PC-9 (cell line): ENCODE measurements around the gene APOBEC2. TPM values are rescaled to one million over a fixed set of nuclear protein-coding genes. Genes with fewer than 3 reads are reported as not detected.
A peak's percentile ranks its signal among the peaks of the same experiment; 100 is the strongest.
"Not testable (repeated sequence)": the region's sequence is repeated elsewhere in the genome, so short reads cannot be mapped to it uniquely, and the experiment has no call there.

Experiments
- Bru-seq: library from RNA; stranded (reverse); fragments of 400-500 nt; gene quantifications from one replicate; lab custom pipeline; 2021; lab: Mats Ljungman, UMichigan
- BruChase-seq, 2 experiments: library from RNA; stranded (reverse); fragments of 400-500 nt; gene quantifications; one replicate each; lab custom pipeline; 2021; lab: Mats Ljungman, UMichigan
- BruUV-seq: library from RNA; stranded (reverse); fragments of 400-500 nt; replicated peaks from 2 replicates; lab custom pipeline; 2021; lab: Mats Ljungman, UMichigan
- CTCF ChIA-PET: fragments of 300-600 bp; sonication (Branson Sonifier 250); formaldehyde crosslinking; loops from one replicate; lab custom pipeline; 2022; ENCODE audit warnings: antibody characterized with exemption; lab: Charles Lee
- POLR2A ChIA-PET: fragments of 300-600 bp; sonication (Branson Sonifier 250); formaldehyde crosslinking; loops from one replicate; lab custom pipeline; 2022; ENCODE audit warnings: antibody characterized with exemption; ENCODE audit not compliant: unreplicated experiment; lab: Charles Lee
- DNase-seq, 2 experiments: peaks; one replicate each; pipeline versions ENCODE4 v3.0.0 to v3.0.0-alpha.2; 2015 to 2022; ENCODE audit warnings: mixed read lengths in 1 of 2
- H2AFZ ChIP-seq: fragments of 200-600 bp; sonication (generic); 2 replicates; pipeline ENCODE4 v1.8.1; 2017; ENCODE audit warnings: antibody characterized with exemption
- H3F3A ChIP-seq: fragments of 200-600 bp; sonication (generic); 2 replicates; pipeline ENCODE4 v1.8.1; 2017; ENCODE audit warnings: antibody characterized with exemption, mild to moderate bottlenecking, low read depth; ENCODE audit not compliant: insufficient read depth
- H3K27ac ChIP-seq: fragments of 200-600 bp; sonication (generic); 2 replicates; pipeline ENCODE4 v1.6.1; 2016; ENCODE audit warnings: mixed run types
- H3K27me3 ChIP-seq: fragments of 200-600 bp; sonication (generic); 2 replicates; pipeline ENCODE4 v1.6.1; 2016; ENCODE audit warnings: low read depth, mixed run types; ENCODE audit not compliant: insufficient read depth
- H3K36me3 ChIP-seq: fragments of 200-600 bp; sonication (generic); 2 replicates; pipeline ENCODE4 v1.6.1; 2016; ENCODE audit warnings: low read depth, mixed run types
- H3K4me1 ChIP-seq: fragments of 200-600 bp; sonication (generic); replicated peaks from 2 replicates; pipeline ENCODE4 v1.6.1; 2016; ENCODE audit warnings: mixed run types; ENCODE audit not compliant: insufficient read depth
- H3K4me2 ChIP-seq: fragments of 200-600 bp; sonication (generic); 2 replicates; pipeline ENCODE4 v1.6.1; 2017; ENCODE audit warnings: mixed run types
- H3K4me3 ChIP-seq: fragments of 200-600 bp; sonication (generic); 2 replicates; pipeline ENCODE4 v1.6.1; 2016; ENCODE audit warnings: mixed run types
- H3K79me2 ChIP-seq: fragments of 200-600 bp; sonication (generic); 2 replicates; pipeline ENCODE4 v1.6.1; 2017; ENCODE audit warnings: low read depth, mixed run types
- H3K9me2 ChIP-seq: fragments of 200-600 bp; sonication (generic); 2 replicates; pipeline ENCODE4 v1.8.1; 2017; ENCODE audit warnings: mild to moderate bottlenecking; ENCODE audit not compliant: insufficient read depth
- H3K9me3 ChIP-seq: fragments of 200-600 bp; sonication (generic); 2 replicates; pipeline ENCODE4 v1.8.1; 2016; ENCODE audit warnings: low read depth; ENCODE audit not compliant: insufficient read depth
- H4K20me1 ChIP-seq: fragments of 200-600 bp; sonication (generic); 2 replicates; pipeline ENCODE4 v1.8.1; 2017; ENCODE audit not compliant: insufficient read depth
- CTCF ChIP-seq: fragments of 200-600 bp; sonication (generic); conservative IDR thresholded peaks from 2 replicates; pipeline ENCODE4 v1.6.1; 2017; ENCODE audit warnings: mixed run types, antibody characterized with exemption, mild to moderate bottlenecking, moderate library complexity
- EZH2 ChIP-seq: fragments of 200-600 bp; sonication (generic); IDR thresholded peaks from 2 replicates; pipeline ENCODE4 v1.8.0; 2017; ENCODE audit warnings: antibody characterized with exemption, low read depth
- intact Hi-C: fragments of 100-400 bp; cut with micrococcal nuclease; formaldehyde crosslinking; loops from one replicate; pipeline ENCODE4 v1.10.0; 2022; ENCODE audit not compliant: unreplicated experiment
- long read RNA-seq: library from polyadenylated mRNA; stranded (forward); transcript quantifications from one replicate; pipeline ENCODE4 v2.0.0, GENCODE V29; 2022
- total RNA-seq: library from RNA; stranded (reverse); gene quantifications from 2 replicates; pipeline ENCODE4 v1.2.3, GENCODE V29; 2021

Gene APOBEC2
- total RNA-seq (not detected in 2 replicates), Bru-seq, nascent RNA (not detected), BruChase-seq, experiment 1, labeled RNA remaining after a 2-hour chase (not detected), BruChase-seq, experiment 2, labeled RNA remaining after a 6-hour chase (not detected)
- long read RNA-seq, partial matches to known transcripts, result 0 of 3 reads
- long read RNA-seq, other reads (novel, unspliced or antisense), result 3 of 3 reads

DNA sequence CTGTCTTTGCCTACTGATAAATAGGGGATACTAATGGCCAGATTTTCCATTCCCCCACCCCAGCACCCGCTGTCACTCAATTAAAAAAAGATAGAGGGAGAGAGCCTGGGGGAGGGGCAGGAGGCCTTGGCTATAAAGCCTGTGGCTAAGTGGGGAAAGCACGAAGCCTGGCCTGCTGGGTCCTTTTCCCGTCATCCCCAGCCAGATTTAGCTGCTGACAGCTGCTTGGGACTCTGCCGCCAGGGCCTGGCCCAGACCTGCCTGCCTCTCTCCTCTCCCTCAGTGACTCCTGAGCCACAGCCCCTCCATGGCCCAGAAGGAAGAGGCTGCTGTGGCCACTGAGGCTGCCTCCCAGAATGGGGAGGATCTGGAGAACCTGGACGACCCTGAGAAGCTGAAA, at the start of gene APOBEC2:
TSS of gene APOBEC2 (plus strand) at position 162 of the 400 bp plus-strand sequence. CDS start at position 308, 146 bp downstream.
- no peak within 1 kb of the TSS for H3K4me3 ChIP-seq
- no peaks in the 10 kb centered on the region for H3K79me2 ChIP-seq
- H3F3A ChIP-seq, result no peaks in the 10 kb centered on the region
- H3K9me3 ChIP-seq, result no peaks in the 10 kb centered on the region
- H3K4me2 ChIP-seq, result no peak within 1 kb of the TSS
- no peaks in the 10 kb centered on the region for H3K9me2 ChIP-seq
- ChIA-PET CTCF (no interaction called here), POLR2A (no interaction called here)
- H3K27me3 ChIP-seq, result no peaks in the 10 kb centered on the region
- no peak within 1 kb of the TSS for H3K27ac ChIP-seq
- H3K4me1 ChIP-seq, result no peaks in the 10 kb centered on the region
- intact Hi-C loops, result no loop called here
- H2AFZ ChIP-seq, result no peak within 1 kb of the TSS
- TF ChIP-seq CTCF (no peak), EZH2 (no peak)
- no peaks in the 10 kb centered on the region for H4K20me1 ChIP-seq
- BruUV-seq, result no TSS peak
- DNase-seq, result no peak
- H3K36me3 ChIP-seq, result no peaks in the 10 kb centered on the region

DNA sequence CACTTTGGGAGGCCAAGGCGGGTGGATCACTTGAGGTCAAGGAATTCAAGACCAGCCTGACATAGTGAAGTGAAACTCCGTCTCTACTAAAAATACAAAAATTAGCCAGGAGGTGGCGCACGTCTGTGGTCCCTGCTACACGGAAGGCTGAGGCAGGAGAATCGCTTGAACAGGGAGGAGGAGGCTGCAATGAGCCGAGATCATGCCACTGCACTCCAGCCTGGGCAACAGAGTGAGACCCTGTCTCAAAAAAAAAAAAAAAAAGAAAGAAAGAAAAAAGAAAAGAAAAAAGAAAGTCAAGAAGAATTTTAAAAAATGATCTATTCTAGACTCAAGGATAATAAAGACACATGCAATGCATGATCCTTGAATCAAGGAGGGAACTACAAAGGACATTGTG, 46.8 kb upstream of the APOBEC2 start:
- H3K27ac ChIP-seq, H3K4me3 ChIP-seq, H3K36me3 ChIP-seq, CTCF ChIA-PET, H4K20me1 ChIP-seq, H3K9me3 ChIP-seq, H3K4me2 ChIP-seq, H3K4me1 ChIP-seq, H3K9me2 ChIP-seq, H3F3A ChIP-seq, H2AFZ ChIP-seq, H3K79me2 ChIP-seq, POLR2A ChIA-PET, BruUV-seq: not testable (repeated sequence)
- intact Hi-C loops, result loop anchor here (5.0 kb wide), 1 partner anchor 109 kb away; no protein-coding TSS in a partner anchor
- peaks cover 13% of the 10 kb centered on the region; the same call in 1 of the 2 replicates for H3K27me3 ChIP-seq
- DNase-seq, result peak; percentile 43 to 48
- TF ChIP-seq CTCF, result peak; percentile 80

DNA sequence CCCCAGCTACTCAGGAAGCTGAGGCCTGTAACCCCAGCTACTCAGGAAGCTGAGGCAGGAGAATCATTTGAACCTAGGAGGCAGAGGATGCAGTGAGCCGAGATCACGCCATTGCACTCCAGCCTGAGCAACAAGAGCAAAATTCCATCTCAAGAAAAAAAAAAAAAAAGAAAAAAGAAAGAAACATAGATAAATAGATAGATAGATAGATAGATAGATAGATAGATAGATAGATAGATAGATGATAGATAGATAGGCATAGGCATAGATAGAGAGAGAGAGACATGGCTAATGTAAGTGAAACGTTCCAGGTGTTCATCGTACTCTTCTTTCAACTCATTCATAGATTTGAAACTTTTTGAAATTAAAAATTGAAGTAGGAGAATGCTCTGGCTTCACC, 46.0 kb upstream of the APOBEC2 start:
- BruUV-seq, H3K9me2 ChIP-seq, CTCF ChIA-PET: not testable (repeated sequence)

More for the DNA sequence above, 46.0 kb upstream of the APOBEC2 start:
- intact Hi-C loops, result loop anchor here (5.0 kb wide), 1 partner anchor 110 kb away; no protein-coding TSS in a partner anchor
- H3K4me2 ChIP-seq, H3K9me3 ChIP-seq, H3K4me3 ChIP-seq, H3K27ac ChIP-seq, H2AFZ ChIP-seq, DNase-seq, H4K20me1 ChIP-seq, POLR2A ChIA-PET, H3F3A ChIP-seq, H3K36me3 ChIP-seq, H3K79me2 ChIP-seq, H3K4me1 ChIP-seq: not testable (repeated sequence)
- peaks cover 13% of the 10 kb centered on the region; the same call in 1 of the 2 replicates for H3K27me3 ChIP-seq
